IMR-90 (cell line): ENCODE measurements around the gene MRPS18A. TPM values are rescaled to one million over a fixed set of nuclear protein-coding genes. Genes with fewer than 3 reads are reported as not detected.

Experiments used
- ATAC-seq: fragments of 200-7000 bp; cut with Tn5 transposase; 2 replicates; pipeline ENCODE4 v1.9.1; 2020; ENCODE audit warnings: low read depth, mild to moderate bottlenecking, moderate library complexity
- BruUV-seq: library from RNA; stranded (reverse); fragments of 400-500 nt; replicated peaks from 2 replicates; lab custom pipeline; 2021; lab: Mats Ljungman, UMichigan
- CTCF ChIA-PET: fragments of 300-600 bp; formaldehyde crosslinking; extraction: SDS; loops from one replicate; lab custom pipeline; 2021; ENCODE audit warnings: antibody characterized with exemption; lab: Yijun Ruan, JAX
- POLR2A ChIA-PET: fragments of 300-600 bp; sonication (Branson Sonifier 250); formaldehyde crosslinking; loops from one replicate; lab custom pipeline; 2022; ENCODE audit warnings: antibody characterized with exemption; ENCODE audit not compliant: unreplicated experiment; lab: Charles Lee
- DNase-seq: peaks from one replicate; pipeline ENCODE4 v3.0.0; 2013
- H2AFZ ChIP-seq: replicated peaks from 2 replicates; pipeline ENCODE3; 2013; ENCODE audit warnings: low read length, mild to moderate bottlenecking; ENCODE audit not compliant: poor library complexity
- H2AK5ac ChIP-seq: 2 replicates; pipeline ENCODE4 v1.6.1; 2013; ENCODE audit warnings: low read depth, low read length, inconsistent platforms
- H2AK9ac ChIP-seq: replicated peaks from 2 replicates; pipeline ENCODE3; 2013; ENCODE audit warnings: mild to moderate bottlenecking, low read depth, low read length, moderate library complexity; ENCODE audit not compliant: poor library complexity
- H2BK120ac ChIP-seq: 2 replicates; pipeline ENCODE4 v1.6.1; 2013; ENCODE audit warnings: low read depth, low read length, inconsistent platforms
- H2BK15ac ChIP-seq: 3 replicates; pipeline ENCODE4 v1.6.1; 2013; ENCODE audit warnings: low read depth, low read length, inconsistent platforms
- H2BK20ac ChIP-seq: 2 replicates; pipeline ENCODE4 v1.6.1; 2013; ENCODE audit warnings: low read depth, mild to moderate bottlenecking, inconsistent platforms, low read length, moderate library complexity
- H2BK5ac ChIP-seq: 2 replicates; pipeline ENCODE4 v1.6.1; 2013; ENCODE audit warnings: mild to moderate bottlenecking, low read depth, low read length, inconsistent platforms; ENCODE audit not compliant: poor library complexity, severe bottlenecking
- H3K14ac ChIP-seq: replicated peaks from 2 replicates; pipeline ENCODE4 v1.6.1; 2013; ENCODE audit warnings: low read depth, low read length, inconsistent platforms
- H3K18ac ChIP-seq: 2 replicates; pipeline ENCODE4 v1.6.1; 2013; ENCODE audit warnings: low read depth, low read length, control low read depth
- H3K23ac ChIP-seq: 2 replicates; pipeline ENCODE4 v1.6.1; 2013; ENCODE audit warnings: low read depth, low read length, inconsistent platforms
- H3K27ac ChIP-seq: 2 replicates; pipeline ENCODE4 v1.5.1; 2013; ENCODE audit warnings: mild to moderate bottlenecking, control low read depth, low read length; ENCODE audit not compliant: insufficient read depth
- H3K27me3 ChIP-seq: 2 replicates; pipeline ENCODE4 v1.6.1; 2013; ENCODE audit warnings: low read length; ENCODE audit not compliant: control insufficient read depth, insufficient read depth
- H3K36me3 ChIP-seq: 2 replicates; pipeline ENCODE4 v1.6.1; 2013; ENCODE audit warnings: low read length, mixed read lengths; ENCODE audit not compliant: control insufficient read depth, insufficient read depth
- H3K4ac ChIP-seq: 2 replicates; pipeline ENCODE4 v1.6.1; 2013; ENCODE audit warnings: low read depth, low read length, inconsistent platforms
- H3K4me1 ChIP-seq: 2 replicates; pipeline ENCODE4 v1.6.1; 2013; ENCODE audit warnings: low read length, mixed read lengths; ENCODE audit not compliant: control insufficient read depth, insufficient read depth
- H3K4me2 ChIP-seq: 2 replicates; pipeline ENCODE4 v1.6.1; 2013; ENCODE audit warnings: low read depth, mild to moderate bottlenecking, control low read depth, low read length, moderate library complexity
- H3K4me3 ChIP-seq: 2 replicates; pipeline ENCODE4 v1.5.1; 2013; ENCODE audit warnings: low read depth, mild to moderate bottlenecking, control low read depth, low read length, moderate library complexity; ENCODE audit not compliant: insufficient read depth
- H3K56ac ChIP-seq: 2 replicates; pipeline ENCODE4 v1.6.1; 2013; ENCODE audit warnings: low read length, inconsistent platforms; ENCODE audit not compliant: insufficient read depth; ENCODE audit errors: extremely low read depth
- H3K79me1 ChIP-seq, 2 experiments: 2 replicates each; pipeline ENCODE4 v1.6.1; 2013; ENCODE audit warnings: low read length in 2 of 2, inconsistent platforms in 1 of 2, low read depth in 1 of 2
- H3K9ac ChIP-seq: 2 replicates; pipeline ENCODE4 v1.6.1; 2013; ENCODE audit warnings: low read depth, low read length, control low read depth
- H3K9me1 ChIP-seq: 2 replicates; pipeline ENCODE4 v1.6.1; 2013; ENCODE audit warnings: low read length, inconsistent platforms; ENCODE audit not compliant: insufficient read depth
- H3K9me3 ChIP-seq: 2 replicates; pipeline ENCODE4 v1.6.1; 2013; ENCODE audit warnings: low read length; ENCODE audit not compliant: control insufficient read depth, insufficient read depth
- H4K20me1 ChIP-seq: 2 replicates; pipeline ENCODE4 v1.6.1; 2013; ENCODE audit warnings: low read length, inconsistent platforms; ENCODE audit not compliant: insufficient read depth
- H4K5ac ChIP-seq: 2 replicates; pipeline ENCODE4 v1.6.1; 2013; ENCODE audit warnings: mild to moderate bottlenecking, low read depth, low read length, control low read depth
- H4K8ac ChIP-seq, 2 experiments: 2 replicates each; pipeline ENCODE4 v1.6.1; 2013; ENCODE audit warnings: low read depth in 2 of 2, low read length in 2 of 2, control low read depth in 1 of 2, inconsistent platforms in 1 of 2
- H4K91ac ChIP-seq: 2 replicates; pipeline ENCODE4 v1.6.1; 2013; ENCODE audit warnings: low read depth, low read length, inconsistent platforms; ENCODE audit not compliant: insufficient read depth
- CEBPB ChIP-seq: IDR thresholded peaks from 2 replicates; pipeline ENCODE4 v1.6.1; 2012; ENCODE audit warnings: low read depth, low read length, improper control_type of control experiment
- CHD1 ChIP-seq: IDR thresholded peaks from 2 replicates; pipeline ENCODE4 v1.6.1; 2012; ENCODE audit warnings: low read depth, low read length, improper control_type of control experiment
- CTCF ChIP-seq: conservative IDR thresholded peaks from 2 replicates; pipeline ENCODE4 v1.5.1; 2012; ENCODE audit warnings: mild to moderate bottlenecking, low read depth, low read length, improper control_type of control experiment
- ELK1 ChIP-seq: fragments of 150-350 bp; IDR thresholded peaks from 2 replicates; pipeline ENCODE4 v1.6.1; 2016; ENCODE audit warnings: low read depth, mild to moderate bottlenecking, low read length, moderate library complexity, borderline replicate concordance
- FOS ChIP-seq: fragments of 150-350 bp; IDR thresholded peaks from 2 replicates; pipeline ENCODE4 v1.6.1; 2016; ENCODE audit warnings: low read depth, low read length
- MAFK ChIP-seq: IDR thresholded peaks from 2 replicates; pipeline ENCODE4 v1.6.1; 2012; ENCODE audit warnings: low read depth, low read length, improper control_type of control experiment
- MAZ ChIP-seq: IDR thresholded peaks from 2 replicates; pipeline ENCODE4 v1.6.1; 2012; ENCODE audit warnings: low read depth, mild to moderate bottlenecking, low read length, improper control_type of control experiment, moderate library complexity, borderline replicate concordance
- RAD21 ChIP-seq: IDR thresholded peaks from 2 replicates; pipeline ENCODE4 v1.6.1; 2012; ENCODE audit warnings: low read length, improper control_type of control experiment
- RCOR1 ChIP-seq: IDR thresholded peaks from 2 replicates; pipeline ENCODE4 v1.6.1; 2012; ENCODE audit warnings: mild to moderate bottlenecking, low read length, improper control_type of control experiment; ENCODE audit not compliant: insufficient replicate concordance
- RFX5 ChIP-seq: IDR thresholded peaks from 2 replicates; pipeline ENCODE4 v1.8.0; 2012; ENCODE audit warnings: low read depth, mild to moderate bottlenecking, low read length, moderate library complexity
- SMC3 ChIP-seq: fragments of 150-350 bp; IDR thresholded peaks from 2 replicates; pipeline ENCODE4 v1.6.1; 2016; ENCODE audit warnings: low read depth, mild to moderate bottlenecking, antibody characterized with exemption, low read length, moderate library complexity
- USF2 ChIP-seq: fragments of 150-350 bp; IDR thresholded peaks from 2 replicates; pipeline ENCODE4 v1.6.1; 2017; ENCODE audit warnings: mild to moderate bottlenecking, antibody characterized with exemption, low read length, low read depth
- WGBS, 2 experiments: methylation state at CpG; one replicate each; pipeline versions ENCODE4 v1.1.5 to v1.1.7; 2013; ENCODE audit warnings: missing lambda C conversion rate in 2 of 2; ENCODE audit not compliant: insufficient read length in 1 of 2; ENCODE audit errors: extremely low coverage in 2 of 2; 5-methylcytosine and 5-hydroxymethylcytosine counted together
- dilution Hi-C: fragments of 300-500 bp; cut with HindIII; formaldehyde crosslinking; loops from one replicate; pipeline ENCODE4 v1.14.3; 2018; ENCODE audit warnings: low sequenced_read_pairs; ENCODE audit not compliant: unreplicated experiment
- in situ Hi-C: fragments of 300-500 bp; cut with MboI; formaldehyde crosslinking; loops from 3 replicates; pipeline ENCODE4 v1.14.3; 2019; ENCODE audit warnings: low sequenced_read_pairs, inconsistent platforms, mixed read lengths
- intact Hi-C: fragments of 100-400 bp; cut with micrococcal nuclease; formaldehyde crosslinking; loops from 2 replicates; pipeline ENCODE4 v1.10.0; 2022
- polyA plus RNA-seq, 3 experiments: library from polyadenylated mRNA; depleted of rRNA; stranded (reverse); fragments of >200 nt; gene quantifications; 2 replicates each; pipeline ENCODE4 v1.2.3, GENCODE V29; 2012; ENCODE audit warnings: low replicate concordance in 1 of 3
- total RNA-seq: library from RNA; depleted of rRNA; stranded (reverse); fragments of >200 nt; gene quantifications from 2 replicates; pipeline ENCODE4 v1.2.3, GENCODE V29; 2012

The MRPS18A gene
- total and polyA plus RNA-seq, 2 of the 4 experiments (the other 2 are of a cell fraction), result 47.0 to 56.6 TPM

- ChIA-PET POLR2A (no interaction called here), CTCF (no interaction called here)
- DNase-seq, result peak; percentile 63
- no peak for TF ChIP-seq CTCF
- TF ChIP-seq RCOR1, result no peak
- TF ChIP-seq SMC3, result no peak
- no peak for TF ChIP-seq MAFK
- no peak; the same call in 1 of the 2 replicates for TF ChIP-seq CHD1
- no peak for TF ChIP-seq USF2
- 0 out of 2 replicates have a peak, but pooled peaks have one; percentile 60 for TF ChIP-seq MAZ
- no peak for TF ChIP-seq RFX5
- TF ChIP-seq FOS, result no peak
- TF ChIP-seq ELK1, result peak; percentile 55; the same call in 1 of the 2 replicates
- no peak for TF ChIP-seq RAD21
- no peak for TF ChIP-seq CEBPB
These were observed 51.9 kb downstream of the MRPS18A start, which contains the start of gene MAD2L1BP for GRCh38 chr6:43635387-43636307. MAD2L1BP (plus strand) TSS chr6:43635840; CDS start chr6:43635876, 36 bp downstream.

More at GRCh38 chr6:43635387-43636307, 51.9 kb downstream of the MRPS18A start, which contains the start of gene MAD2L1BP:
- H2BK15ac ChIP-seq, result peak within 1 kb of the TSS; percentile 7; the same call in 2 of the 3 replicates
- peak within 1 kb of the TSS; percentile 92 for H4K91ac ChIP-seq
- H2BK20ac ChIP-seq, result peak within 1 kb of the TSS; percentile 66; the same call in 1 of the 2 replicates
- peak within 1 kb of the TSS; percentile 86 for H3K4ac ChIP-seq
- H3K9me1 ChIP-seq, result peaks cover 12% of the 10 kb centered on the region
- H3K27me3 ChIP-seq, result no peaks in the 10 kb centered on the region
- BruUV-seq, result no TSS peak
- H3K9ac ChIP-seq, result peak within 1 kb of the TSS; percentile 95
- H3K36me3 ChIP-seq, result peaks cover 18% of the 10 kb centered on the region
- WGBS, 2 experiments, result 0% methylated on average over 6 of the region's 48 CpGs; no CpG with 5 or more reads in 1 of the 2 experiments
- H2AK9ac ChIP-seq, result peak within 1 kb of the TSS; percentile 71
- H2AK5ac ChIP-seq, result peak within 1 kb of the TSS; percentile 84
- ATAC-seq, result peak; percentile 96
- H2BK5ac ChIP-seq, result peak within 1 kb of the TSS; percentile 36
- peak within 1 kb of the TSS; percentile 80 for H3K18ac ChIP-seq
- H3K56ac ChIP-seq, result peak within 1 kb of the TSS; percentile 61
- in situ Hi-C loops, result no loop called here
- peak within 1 kb of the TSS; percentile 100 for H3K4me2 ChIP-seq
- peak within 1 kb of the TSS; percentile 88 for H3K23ac ChIP-seq
- peak within 1 kb of the TSS; percentile 71 for H2BK120ac ChIP-seq
- dilution Hi-C loops, result no loop called here
- intact Hi-C loops, result no loop called here
- no peaks in the 10 kb centered on the region for H3K9me3 ChIP-seq
- peaks cover 17% of the 10 kb centered on the region for H4K20me1 ChIP-seq
- H2AFZ ChIP-seq, result peak within 1 kb of the TSS; percentile 96
- peak within 1 kb of the TSS; percentile 79 for H3K4me3 ChIP-seq
- peaks cover 9% of the 10 kb centered on the region for H3K4me1 ChIP-seq
- peaks cover 23 to 38% of the 10 kb centered on the region in 2 experiments for H3K79me1 ChIP-seq
- H4K5ac ChIP-seq, result peak within 1 kb of the TSS; percentile 99
- H3K27ac ChIP-seq, result peak within 1 kb of the TSS; percentile 84
- H3K14ac ChIP-seq, result peak within 1 kb of the TSS; percentile 77
- H4K8ac ChIP-seq, result peak within 1 kb of the TSS; percentile 86 to 100
